Calu3 (cell line): ENCODE data around the gene CYB5R3. TPM values are rescaled to one million over a fixed set of nuclear protein-coding genes. Genes with fewer than 3 reads are reported as not detected.

Source experiments
- BruUV-seq: library from RNA; stranded (reverse); fragments of 400-500 nt; replicated peaks from 2 replicates; lab custom pipeline; 2021; lab: Mats Ljungman, UMichigan
- CTCF ChIA-PET: fragments of 300-600 bp; sonication (Branson Sonifier 250); formaldehyde crosslinking; loops from one replicate; lab custom pipeline; 2022; ENCODE audit warnings: antibody characterized with exemption; lab: Charles Lee
- DNase-seq: peaks from one replicate; pipeline ENCODE4 v3.0.0; 2022
- H3K27ac Mint-ChIP-seq: one replicate; pipeline ENCODE4 v1.8.0; 2022; ENCODE audit warnings: mixed read lengths; ENCODE audit not compliant: unreplicated experiment
- H3K27me3 Mint-ChIP-seq: one replicate; pipeline ENCODE4 v1.8.0; 2022; ENCODE audit warnings: mixed read lengths; ENCODE audit not compliant: unreplicated experiment
- H3K36me3 Mint-ChIP-seq: one replicate; pipeline ENCODE4 v1.8.0; 2022; ENCODE audit warnings: mild to moderate bottlenecking, moderate library complexity, mixed read lengths; ENCODE audit not compliant: insufficient read depth, unreplicated experiment
- H3K4me1 Mint-ChIP-seq: one replicate; pipeline ENCODE4 v1.8.0; 2022; ENCODE audit warnings: mild to moderate bottlenecking, low read depth, mixed read lengths; ENCODE audit not compliant: unreplicated experiment
- H3K4me3 Mint-ChIP-seq: one replicate; pipeline ENCODE4 v1.8.0; 2022; ENCODE audit warnings: mild to moderate bottlenecking, low read depth, moderate library complexity, mixed read lengths; ENCODE audit not compliant: unreplicated experiment
- H3K9me3 Mint-ChIP-seq: one replicate; pipeline ENCODE4 v1.8.0; 2022; ENCODE audit warnings: low read depth, mixed read lengths; ENCODE audit not compliant: unreplicated experiment
- CTCF ChIP-seq: fragments of 200-600 bp; IDR thresholded peaks from one replicate; pipeline ENCODE4 v1.8.0; 2022; ENCODE audit warnings: antibody characterized with exemption; ENCODE audit not compliant: unreplicated experiment
- intact Hi-C: fragments of 100-400 bp; cut with micrococcal nuclease; formaldehyde crosslinking; loops from one replicate; pipeline ENCODE4 v1.10.0; 2022; ENCODE audit not compliant: unreplicated experiment
- total RNA-seq: library from RNA; stranded (reverse); gene quantifications from 2 replicates; pipeline ENCODE4 v1.2.3, GENCODE V29; 2022

Gene CYB5R3
- total RNA-seq, 1 experiment from 2014 or later: 101 TPM

GRCh38 chr22:42661985-42662831, 13.0 kb upstream of the CYB5R3 start:
- Mint-ChIP-seq H3K27ac (no peak overlapping the region), H3K9me3 (no peaks in the 10 kb centered on the region), H3K4me3 (peak overlapping the region; percentile 75), H3K27me3 (no peaks in the 10 kb centered on the region), H3K36me3 (peaks cover 7% of the 10 kb centered on the region), H3K4me1 (no peaks in the 10 kb centered on the region)
- peak; percentile 89 for DNase-seq
- BruUV-seq: no TSS peak
- TF ChIP-seq CTCF: peak; percentile 93
- intact Hi-C loops: no loop called here
- CTCF ChIA-PET: no interaction called here

- peaks cover 11% of the 10 kb centered on the region for H3K4me1 Mint-ChIP-seq
- CTCF ChIA-PET: interaction anchor here (0.6 kb wide), 1 partner anchor 134 kb away, joined by 5 read pairs; no protein-coding TSS in a partner anchor
- BruUV-seq: no TSS peak
- TF ChIP-seq CTCF: no peak
- no peak overlapping the region for H3K27ac Mint-ChIP-seq
- peaks cover 3% of the 10 kb centered on the region for H3K36me3 Mint-ChIP-seq
- DNase-seq: no peak
- intact Hi-C loops: no loop called here
- H3K27me3 Mint-ChIP-seq: no peaks in the 10 kb centered on the region
- no peaks in the 10 kb centered on the region for H3K9me3 Mint-ChIP-seq
- no peak overlapping the region for H3K4me3 Mint-ChIP-seq
Observed at GRCh38 chr22:42656578-42656977, 7.4 kb upstream of the CYB5R3 start.

- CTCF ChIA-PET: no interaction called here
Observed at GRCh38 chr22:42655693-42656092, 6.5 kb upstream of the CYB5R3 start.

GRCh38 chr22:42654436-42655073, 5.4 kb upstream of the CYB5R3 start:
- H3K9me3 Mint-ChIP-seq: no peaks in the 10 kb centered on the region
- H3K27me3 Mint-ChIP-seq: no peaks in the 10 kb centered on the region
- H3K4me3 Mint-ChIP-seq: no peak overlapping the region
- peaks cover 6% of the 10 kb centered on the region for H3K36me3 Mint-ChIP-seq
- TF ChIP-seq CTCF: no peak
- DNase-seq: no peak
- peaks cover 11% of the 10 kb centered on the region for H3K4me1 Mint-ChIP-seq
- H3K27ac Mint-ChIP-seq: no peak overlapping the region
- CTCF ChIA-PET: interaction anchor here (0.6 kb wide), 2 partner anchors 165 to 492 kb away, joined by 3 to 8 read pairs; no protein-coding TSS in a partner anchor
- BruUV-seq: no TSS peak
- intact Hi-C loops: no loop called here

More at GRCh38 chr22:42655693-42656092, 6.5 kb upstream of the CYB5R3 start:
- no peaks in the 10 kb centered on the region for H3K27me3 Mint-ChIP-seq
- no peaks in the 10 kb centered on the region for H3K9me3 Mint-ChIP-seq
- no TSS peak for BruUV-seq
- H3K4me1 Mint-ChIP-seq: peaks cover 11% of the 10 kb centered on the region
- H3K27ac Mint-ChIP-seq: no peak overlapping the region
- TF ChIP-seq CTCF: no peak
- DNase-seq: no peak
- intact Hi-C loops: no loop called here
- H3K36me3 Mint-ChIP-seq: peaks cover 3% of the 10 kb centered on the region
- no peak overlapping the region for H3K4me3 Mint-ChIP-seq
